GM21515 (cell line): Measurements from ENCODE around the gene NSUN5.
"Not testable (repeated sequence)": the region's sequence is repeated elsewhere in the genome, so short reads cannot be mapped to it uniquely, and the experiment has no call there.

ENCODE experiments used
- ATAC-seq: cut with Tn5 transposase; IDR thresholded peaks from one replicate; pipeline ENCODE4 v1.9.1; 2021; ENCODE audit not compliant: unreplicated experiment

Gene NSUN5

DNA sequence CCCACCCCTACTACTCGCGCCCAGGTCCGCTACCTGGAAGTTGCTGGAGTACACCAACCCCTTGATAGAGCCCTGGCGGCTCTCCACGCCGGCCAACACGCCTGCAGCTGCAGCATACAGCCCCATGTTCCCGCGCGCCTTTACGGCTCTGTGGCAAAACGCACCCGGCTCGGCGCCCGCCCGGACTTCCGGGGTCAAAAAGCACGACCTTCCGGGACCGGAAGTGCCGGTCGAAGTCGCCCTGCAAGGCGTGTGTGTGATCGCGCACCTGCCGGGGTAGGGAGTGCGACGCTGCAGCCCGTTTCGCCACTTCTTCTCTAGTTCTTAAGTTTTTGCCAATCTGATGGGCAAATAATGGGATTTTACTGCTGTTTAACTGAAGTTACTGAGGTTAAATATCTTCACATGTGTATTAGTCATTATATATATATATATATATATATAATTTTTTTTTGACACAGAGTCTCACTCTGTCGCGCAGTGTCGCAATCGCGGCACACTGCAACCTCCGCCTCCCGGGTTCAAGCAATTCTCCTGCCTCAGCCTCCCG, at the start of gene NSUN5:
Gene NSUN5 (minus strand): TSS at position 162 of the 550 bp plus-strand sequence. CDS start 36 bp downstream, at position 126.
- peak; percentile 88 for ATAC-seq

DNA sequence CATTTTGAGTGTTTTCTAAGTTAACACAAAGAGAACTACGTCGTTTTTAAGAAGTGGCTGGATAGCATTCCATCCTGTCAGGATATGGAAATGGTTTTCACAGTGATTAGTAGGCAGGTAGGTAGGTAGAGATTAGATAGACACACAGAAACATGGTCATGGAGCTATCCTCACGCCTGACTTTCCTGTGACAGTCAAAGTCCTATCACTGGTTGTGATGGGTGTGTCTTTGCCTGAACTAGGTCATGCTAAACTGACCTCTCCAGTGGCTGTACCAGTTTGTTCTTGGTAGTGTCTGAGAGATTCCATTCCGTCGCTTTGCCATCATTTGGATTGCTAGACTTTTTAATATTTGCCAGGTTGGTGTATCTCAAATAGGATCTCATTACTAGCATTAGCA, 47.5 kb upstream of the NSUN5 start:
- no peak for ATAC-seq

DNA sequence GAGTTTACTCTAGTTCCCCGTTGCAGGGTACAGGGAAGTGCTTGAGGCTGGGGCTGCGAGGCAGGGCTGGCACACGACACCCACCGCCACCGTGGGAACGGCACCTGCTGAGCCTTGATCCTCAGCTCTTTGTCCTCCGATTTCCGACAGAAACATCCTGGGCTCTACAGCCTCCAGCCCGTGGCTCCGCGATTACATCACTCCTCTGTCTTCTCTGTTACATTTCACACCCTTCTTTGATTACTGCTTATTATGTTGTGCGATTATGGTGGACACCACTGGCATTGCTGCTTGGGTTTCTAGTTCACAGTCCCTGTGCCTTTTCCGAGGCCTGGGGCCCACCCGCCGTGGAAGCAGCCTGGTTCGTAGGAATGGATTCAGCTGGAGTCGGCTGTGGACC, 46.2 kb upstream of the NSUN5 start:
- ATAC-seq, result no peak

DNA sequence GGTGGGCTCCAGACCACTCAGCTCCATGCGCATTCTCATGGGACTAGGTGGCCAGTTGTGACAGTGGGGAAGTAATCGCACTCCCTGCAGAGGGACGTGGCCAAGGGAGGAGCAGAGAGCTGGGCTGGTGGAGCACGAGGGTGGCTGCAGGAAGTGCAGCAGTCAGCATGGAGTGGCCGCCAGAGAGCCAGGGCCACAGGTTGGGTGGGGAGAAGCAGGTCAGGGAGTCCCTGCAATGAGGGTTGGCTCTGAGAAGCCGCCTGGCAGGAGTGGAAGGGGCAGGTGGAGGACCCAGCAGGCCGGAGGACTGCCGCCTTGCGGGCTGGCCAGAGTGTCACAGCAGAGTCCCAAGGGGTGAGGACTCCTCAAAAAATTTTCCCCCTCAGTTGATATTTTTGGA, 45.6 kb upstream of the NSUN5 start:
- no peak for ATAC-seq

DNA sequence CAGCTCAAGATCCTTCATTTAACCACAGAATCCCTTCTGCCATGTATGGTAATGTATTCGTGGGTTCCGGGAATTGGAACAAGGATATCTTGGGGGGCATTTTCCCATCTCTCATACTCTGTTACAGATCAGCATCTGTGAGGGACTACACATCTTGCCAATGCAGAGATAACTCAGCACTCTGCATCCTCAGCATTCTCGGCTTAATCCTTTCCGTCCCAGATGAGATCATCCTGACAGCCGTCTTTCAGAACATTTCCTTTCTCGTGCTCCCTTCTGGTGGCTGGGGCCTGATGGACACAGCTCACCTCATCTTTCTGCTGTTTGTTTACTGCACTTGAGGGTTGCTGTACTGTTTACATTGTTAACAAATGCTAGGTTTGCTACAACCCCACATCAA, 44.6 kb upstream of the NSUN5 start:
- no peak for ATAC-seq

DNA sequence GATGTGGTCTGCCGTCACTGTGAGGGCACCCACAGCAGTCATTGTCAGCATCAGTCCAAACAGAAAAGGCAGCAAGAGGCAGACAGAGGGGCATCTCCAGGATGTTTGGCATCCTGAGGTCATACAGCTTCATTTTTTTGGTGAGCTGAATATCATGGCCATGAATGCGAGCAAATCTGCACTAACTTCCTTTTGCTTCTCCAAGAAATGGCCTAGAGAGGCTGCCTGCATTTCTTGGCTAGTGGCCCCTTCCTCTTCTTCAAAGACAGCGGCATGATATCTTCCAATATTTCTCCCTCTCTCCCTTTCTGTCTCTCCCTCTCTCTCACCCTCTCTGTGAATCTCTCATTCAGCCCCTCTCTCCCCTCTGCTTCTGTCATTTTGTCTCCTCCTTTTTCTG, 44.2 kb upstream of the NSUN5 start:
- ATAC-seq, result no peak

DNA sequence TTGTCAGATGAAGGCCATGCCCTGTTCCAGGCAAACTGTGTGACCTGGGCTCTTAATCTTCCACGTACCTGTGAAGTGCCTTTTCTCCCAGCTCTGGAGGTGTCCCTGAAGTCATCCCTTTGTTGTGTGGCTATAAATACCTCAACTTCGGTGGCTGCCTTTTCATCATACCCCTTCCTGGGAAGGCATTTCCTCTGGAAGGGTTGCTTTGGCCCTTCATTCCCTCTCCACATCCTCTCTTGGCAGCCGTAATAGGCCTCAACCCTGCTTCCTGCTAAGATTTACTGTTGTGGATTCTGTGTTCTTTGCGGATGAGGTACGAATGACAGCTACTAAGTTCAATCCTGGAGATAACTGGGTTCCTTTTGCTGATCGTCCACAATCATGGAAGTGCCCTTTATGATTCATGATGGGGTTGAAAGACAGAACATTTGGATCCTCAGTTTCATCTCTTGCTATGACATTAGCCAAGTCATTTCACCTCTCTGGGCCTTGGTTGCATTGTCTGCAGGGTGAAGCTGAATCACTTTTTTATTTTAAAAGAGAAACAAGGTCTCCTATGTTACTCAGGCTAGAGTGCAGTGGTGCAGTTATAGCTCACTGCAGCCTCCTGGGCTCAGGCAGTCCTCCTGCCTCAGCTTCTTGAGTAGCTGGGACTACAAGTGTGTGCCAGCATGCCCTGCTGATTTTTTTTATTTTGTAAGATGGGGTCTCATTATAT, 43.0 kb upstream of the NSUN5 start:
- ATAC-seq, result no peak

DNA sequence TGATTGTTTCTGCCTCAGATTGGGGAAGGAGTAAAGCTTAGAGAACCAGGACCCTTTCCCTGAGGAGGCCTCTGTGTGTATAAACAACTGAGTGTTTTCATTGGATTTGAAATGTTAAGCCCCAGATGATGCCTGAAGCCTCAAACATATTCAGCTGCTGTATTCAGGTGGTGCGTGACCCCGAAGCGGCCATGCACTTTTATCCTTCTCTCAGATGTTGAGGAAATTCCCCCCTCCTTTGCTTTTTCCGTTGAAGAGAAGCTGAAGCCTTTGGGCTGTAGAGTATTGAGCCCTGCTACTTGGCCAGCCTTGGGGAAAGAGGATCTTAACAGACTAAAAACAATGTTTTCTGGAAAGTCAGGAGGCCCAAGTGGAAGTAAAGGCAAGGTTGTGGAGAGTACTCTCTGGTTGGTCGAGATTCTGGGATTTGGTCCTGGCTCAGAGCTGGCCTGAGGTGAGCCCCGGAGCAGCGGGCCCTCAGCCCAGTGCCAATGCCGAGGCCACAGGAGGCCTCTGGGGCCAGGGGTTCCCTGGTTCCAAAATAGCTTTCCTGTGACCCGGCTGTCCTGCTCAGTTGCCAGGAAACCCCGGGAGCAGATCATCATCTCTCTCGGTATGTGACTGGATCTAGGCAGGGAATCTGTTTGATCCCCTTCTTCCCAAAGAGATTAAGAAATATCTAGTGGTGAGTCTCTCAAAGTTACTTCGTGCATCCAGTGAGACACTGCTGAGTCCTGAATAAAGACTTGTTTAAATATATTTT, 41.9 kb upstream of the NSUN5 start:
- no peak for ATAC-seq

DNA sequence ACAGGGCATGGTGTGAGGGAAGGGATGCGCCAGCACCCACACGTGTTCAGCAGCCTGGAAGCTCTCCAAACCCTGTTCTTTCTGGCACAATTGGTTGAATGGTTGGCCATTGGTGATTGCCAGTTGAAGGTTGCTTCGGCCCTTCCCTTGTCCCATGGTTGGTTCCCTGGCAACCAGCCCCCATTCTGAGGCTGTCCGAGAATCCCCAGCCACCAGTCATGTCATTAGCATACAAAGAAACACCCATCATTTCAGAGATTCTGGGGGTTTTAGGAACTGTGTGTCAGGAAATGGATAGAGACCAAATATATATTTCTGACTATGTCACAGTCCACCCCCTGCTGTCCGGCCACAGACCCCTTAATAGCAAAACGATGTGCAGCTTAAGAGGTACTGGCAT, 41.1 kb upstream of the NSUN5 start:
- ATAC-seq, result no peak

DNA sequence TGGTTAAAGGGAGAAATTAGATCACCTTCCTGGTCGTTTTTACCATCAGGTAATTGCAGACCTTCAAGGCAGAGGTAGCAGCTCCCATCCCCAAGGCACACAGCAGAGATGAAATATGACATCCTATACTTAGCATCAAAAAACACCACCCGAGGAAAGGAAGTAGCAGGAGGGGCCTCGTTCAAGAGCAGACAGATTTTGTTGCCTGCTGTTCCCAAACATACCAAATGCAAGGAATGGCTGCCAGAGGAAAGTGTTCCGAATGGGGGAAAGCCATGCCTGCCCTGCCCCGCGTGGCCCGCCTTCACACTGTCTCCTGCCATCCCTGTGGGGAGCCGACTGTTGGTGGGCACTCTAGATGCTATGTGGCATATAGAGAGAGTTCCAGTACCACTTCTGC, 37.3 kb upstream of the NSUN5 start:
- no peak for ATAC-seq

DNA sequence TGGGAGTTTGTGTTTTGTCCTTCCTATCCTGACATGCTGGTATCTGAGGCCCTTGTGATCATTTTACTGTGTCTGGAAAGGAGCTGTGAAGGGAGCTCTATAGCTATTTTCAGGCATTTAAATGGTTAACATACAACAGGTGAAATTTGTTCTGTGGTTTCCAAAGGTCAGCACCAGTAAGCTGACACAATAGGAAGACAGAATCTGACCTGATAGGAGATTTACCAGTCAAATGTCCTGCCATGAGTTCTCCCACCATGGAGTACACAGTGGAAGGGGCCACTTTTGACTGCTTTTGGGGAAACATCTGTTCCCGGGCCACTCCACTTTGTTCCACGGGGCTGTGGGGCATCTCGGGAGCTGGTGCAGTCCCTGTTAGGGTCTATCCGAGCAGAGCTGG, 36.9 kb upstream of the NSUN5 start:
- ATAC-seq, result no peak

DNA sequence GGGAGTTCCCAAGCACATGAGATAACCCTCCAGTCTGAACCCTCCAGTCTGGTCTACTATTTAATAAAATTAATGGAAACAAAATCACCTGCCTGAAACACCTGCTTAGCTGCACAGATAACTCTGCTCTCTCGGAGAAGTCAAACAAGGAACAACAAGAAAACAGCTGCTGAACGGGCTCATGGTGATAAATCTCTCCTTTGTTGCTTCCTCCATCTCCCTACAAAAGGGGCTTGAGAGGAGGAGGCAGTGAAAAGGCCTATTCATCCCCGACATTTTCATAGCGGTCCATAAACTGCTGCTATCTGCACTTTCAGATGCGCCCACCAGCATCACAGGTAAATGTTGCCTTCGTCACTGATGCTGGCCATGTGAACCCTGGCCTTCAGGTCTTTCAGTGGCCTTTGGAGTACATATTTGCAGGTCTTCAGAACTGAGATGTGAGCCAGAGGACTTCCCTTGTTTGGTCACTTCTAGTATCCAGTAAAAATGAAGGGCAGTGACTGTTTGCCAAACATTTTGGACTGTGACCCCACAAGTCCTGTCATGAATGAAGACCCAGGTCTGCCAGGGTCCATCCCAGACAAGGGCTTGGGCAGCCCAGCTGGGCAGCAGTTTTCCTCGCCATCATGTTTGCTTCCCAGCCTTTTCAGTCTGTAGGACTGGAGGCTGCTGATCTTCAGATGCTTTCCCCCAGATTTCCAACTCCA, 35.2 kb upstream of the NSUN5 start:
- no peak for ATAC-seq

DNA sequence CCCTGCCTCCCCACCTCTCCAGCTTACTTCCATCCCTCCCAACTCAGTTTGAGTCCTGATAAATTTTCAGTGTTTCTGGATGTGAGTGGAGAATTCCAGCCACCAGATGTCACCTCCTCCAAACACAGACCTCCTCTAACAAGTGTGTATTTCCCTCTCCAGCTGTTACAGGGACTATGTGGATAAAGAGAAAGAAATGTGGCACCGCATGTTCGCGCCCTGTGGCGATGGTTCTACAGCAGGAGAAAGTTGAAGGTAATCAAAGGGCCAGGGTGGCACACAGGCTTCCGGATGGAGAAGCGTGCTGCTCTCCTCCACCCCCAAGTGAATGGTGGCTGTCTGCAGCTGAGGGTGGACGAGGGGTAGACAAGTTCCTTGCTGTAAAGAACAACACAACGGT, 34.0 kb upstream of the NSUN5 start:
- no peak for ATAC-seq

DNA sequence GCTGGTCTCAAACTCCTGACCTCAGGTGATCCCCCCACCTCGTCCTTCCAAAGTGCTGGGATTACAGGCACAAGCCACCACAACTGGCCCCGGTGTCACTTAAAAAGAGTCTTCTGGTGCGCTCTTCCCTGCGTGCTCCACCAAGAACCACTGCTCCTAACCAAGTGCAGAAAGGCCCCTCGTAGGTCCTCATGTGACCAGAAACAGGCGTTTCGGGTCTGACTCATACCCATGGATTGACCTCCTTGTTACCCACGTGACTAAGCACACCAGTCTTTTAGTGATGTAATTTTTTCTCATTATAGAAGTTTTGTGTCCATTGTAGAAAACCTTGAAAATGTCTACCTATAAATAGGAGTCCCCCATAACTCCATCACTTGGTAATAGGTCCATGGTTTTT, 33.3 kb upstream of the NSUN5 start:
- no peak for ATAC-seq

DNA sequence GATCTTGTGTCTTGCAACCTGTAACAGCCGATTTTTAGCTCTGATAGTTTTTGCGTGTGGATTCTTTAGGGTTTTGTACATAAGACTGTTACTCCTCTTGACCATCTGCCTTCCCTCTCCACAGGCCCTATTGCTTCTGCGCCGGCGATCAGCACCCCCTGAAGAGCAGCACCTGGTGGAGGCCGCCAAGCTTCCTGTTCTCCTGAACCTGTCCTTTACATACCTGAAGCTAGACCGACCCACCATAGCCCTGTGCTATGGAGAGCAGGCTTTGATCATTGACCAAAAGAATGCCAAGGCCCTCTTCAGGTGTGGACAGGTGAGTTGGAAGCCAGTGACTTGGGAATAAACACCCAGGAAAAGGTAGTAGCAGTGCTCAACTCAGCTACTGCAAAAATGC, 31.9 kb upstream of the NSUN5 start:
- no peak for ATAC-seq

DNA sequence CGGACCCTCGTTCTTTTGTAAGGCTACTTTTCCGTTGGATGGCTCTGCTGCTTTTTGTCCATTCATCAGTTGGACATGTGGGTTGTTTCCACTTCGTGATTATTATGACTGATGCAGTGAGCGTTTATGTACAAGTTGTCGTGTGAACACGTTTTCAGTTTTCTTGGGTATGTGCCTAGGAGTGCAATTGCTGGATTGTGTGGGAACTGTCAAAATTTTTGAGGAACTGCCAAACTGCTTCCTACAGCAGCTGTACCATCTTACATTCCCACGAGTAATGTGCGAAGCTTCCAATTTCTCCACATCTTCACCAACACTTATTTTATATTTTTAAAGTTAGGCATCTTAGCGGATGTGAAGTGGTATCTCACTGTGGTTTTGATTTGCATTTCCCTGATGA, 29.7 kb upstream of the NSUN5 start:
- no peak for ATAC-seq

DNA sequence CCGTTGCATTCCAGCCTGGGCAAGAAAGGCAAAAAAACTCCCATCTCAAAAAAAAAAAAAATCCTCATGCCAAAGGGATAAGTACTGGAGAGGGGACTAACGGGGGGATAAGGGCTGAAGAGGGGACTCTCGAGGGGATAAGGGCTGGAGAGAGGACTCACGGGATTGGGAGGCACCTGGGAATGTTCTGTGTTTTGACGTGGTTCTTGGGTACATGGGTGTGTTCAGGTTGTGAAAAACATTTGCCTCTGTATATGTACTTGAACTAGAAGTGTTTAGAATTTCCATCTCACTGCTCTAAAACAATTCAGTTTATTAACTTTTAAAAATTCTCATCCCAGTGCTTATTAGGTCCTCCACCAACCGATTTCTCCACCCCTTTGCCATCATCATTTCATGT, 23.8 kb upstream of the NSUN5 start:
- no peak for ATAC-seq

DNA sequence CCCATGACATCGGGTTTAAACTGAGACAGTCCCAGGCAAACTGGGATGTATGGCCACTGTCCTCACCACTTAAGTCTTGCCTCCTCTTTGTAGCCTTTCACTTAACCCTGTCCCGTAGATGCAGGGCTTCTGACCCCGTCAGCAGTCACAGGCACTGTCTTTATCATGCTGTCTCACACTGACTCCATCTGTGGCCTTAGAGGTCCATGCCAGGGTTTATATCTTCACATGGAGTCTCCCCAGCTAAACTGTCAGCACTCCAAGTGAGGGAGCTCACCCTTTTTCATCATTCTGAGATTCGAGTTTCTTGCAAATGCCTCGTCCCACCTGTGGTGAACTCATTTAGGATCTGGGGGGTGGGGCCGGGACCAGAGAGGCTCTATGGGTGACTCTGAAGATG, 22.1 kb upstream of the NSUN5 start:
- no peak for ATAC-seq

DNA sequence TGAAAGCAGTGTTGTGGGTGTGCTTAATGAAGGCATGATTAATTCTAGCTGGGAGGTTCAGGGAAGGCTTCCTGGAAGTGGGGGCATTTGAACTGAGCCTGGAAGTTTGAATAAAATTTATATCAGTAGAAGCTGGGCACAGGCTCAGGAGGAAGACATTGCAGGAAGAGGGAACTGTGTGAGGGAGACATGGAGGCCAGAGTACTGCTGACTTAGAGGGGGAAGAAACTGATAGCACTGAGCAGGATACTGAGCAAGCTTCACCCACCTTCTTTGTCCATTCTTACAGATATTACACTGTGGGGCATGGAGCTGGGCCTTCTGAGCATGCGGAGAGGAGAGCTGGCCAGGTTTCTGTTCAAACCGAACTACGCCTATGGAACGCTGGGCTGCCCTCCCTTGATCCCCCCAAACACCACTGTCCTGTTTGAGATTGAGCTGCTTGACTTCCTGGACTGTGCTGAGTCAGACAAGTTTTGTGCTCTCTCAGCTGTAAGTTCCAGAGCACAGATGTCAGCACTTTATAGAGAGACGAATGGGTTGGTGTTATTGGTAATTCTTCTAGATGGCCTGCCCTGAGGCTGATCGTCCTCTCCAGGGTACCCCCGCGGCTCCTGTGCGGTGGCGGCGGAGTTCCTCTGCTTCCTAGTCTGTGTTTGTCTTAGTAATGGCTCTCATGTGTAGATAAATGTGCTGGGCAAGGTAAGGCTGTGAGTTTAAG, 21.4 kb upstream of the NSUN5 start:
- no peak for ATAC-seq

DNA sequence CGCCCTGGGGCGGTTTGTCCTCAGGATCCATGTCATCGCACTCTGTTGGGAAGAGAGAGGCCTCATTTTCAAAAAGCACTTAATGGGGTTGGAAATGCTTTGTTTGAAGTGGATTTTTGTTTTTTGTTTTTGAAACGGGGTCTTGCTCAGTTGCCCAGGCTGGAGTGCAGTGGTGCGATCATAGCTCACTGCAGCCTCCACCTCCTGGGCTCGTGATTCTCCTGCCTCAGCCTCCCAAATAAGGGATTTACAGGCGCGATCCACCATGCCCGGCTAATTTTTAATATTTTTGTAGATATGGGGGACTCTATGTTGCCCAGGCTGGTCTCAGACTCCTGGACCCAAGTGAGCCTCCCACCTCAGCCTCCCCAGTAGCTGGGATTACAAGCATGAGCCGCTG, 20.1 kb upstream of the NSUN5 start:
- no peak for ATAC-seq

DNA sequence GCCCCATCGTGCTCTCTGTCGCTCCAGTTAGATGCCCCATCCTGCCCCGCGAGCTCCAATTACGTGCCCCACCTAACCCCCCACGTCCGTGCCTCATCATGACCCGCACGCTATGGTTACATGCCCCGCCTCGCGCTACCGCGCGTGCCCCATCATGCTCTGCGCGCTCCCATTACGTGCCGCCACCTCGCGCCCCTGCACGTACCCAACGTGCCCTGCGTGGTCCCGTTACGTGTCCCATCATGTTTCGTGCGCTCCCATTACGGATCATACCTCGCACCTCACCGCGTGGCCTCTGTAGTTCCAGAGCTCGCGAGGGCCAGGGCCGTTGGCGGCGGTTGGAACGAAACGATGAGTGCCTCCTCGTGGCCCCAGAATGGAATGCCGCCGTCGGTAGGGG, 19.3 kb upstream of the NSUN5 start, which contains the start of the genes FKBP6 and TRIM50:
Gene FKBP6 (plus strand): TSS at position 240 of the 400 bp plus-strand sequence. CDS start 268 bp downstream, outside the sequence.
Gene TRIM50 (minus strand): TSS at position 161 of the 400 bp plus-strand sequence. CDS start 3,295 bp downstream, outside the sequence.
- ATAC-seq, result not testable (repeated sequence)
